B cell (primary cell): ENCODE measurements around the gene ANKRD37.

ENCODE experiments used
- EZH2 ChIP-seq: IDR thresholded peaks from 2 replicates; pipeline ENCODE4 v1.6.1; 2012; ENCODE audit warnings: borderline replicate concordance, low read depth, mild to moderate bottlenecking, moderate library complexity, low read length; ENCODE audit not compliant: insufficient read depth, poor library complexity, severe bottlenecking
- TF ChIP-seq, protein P1 (sequence below): fragments of 200-600 bp; IDR thresholded peaks from one replicate; pipeline ENCODE4 v1.8.0; 2022; ENCODE audit warnings: antibody characterized with exemption, mild to moderate bottlenecking

DNA sequence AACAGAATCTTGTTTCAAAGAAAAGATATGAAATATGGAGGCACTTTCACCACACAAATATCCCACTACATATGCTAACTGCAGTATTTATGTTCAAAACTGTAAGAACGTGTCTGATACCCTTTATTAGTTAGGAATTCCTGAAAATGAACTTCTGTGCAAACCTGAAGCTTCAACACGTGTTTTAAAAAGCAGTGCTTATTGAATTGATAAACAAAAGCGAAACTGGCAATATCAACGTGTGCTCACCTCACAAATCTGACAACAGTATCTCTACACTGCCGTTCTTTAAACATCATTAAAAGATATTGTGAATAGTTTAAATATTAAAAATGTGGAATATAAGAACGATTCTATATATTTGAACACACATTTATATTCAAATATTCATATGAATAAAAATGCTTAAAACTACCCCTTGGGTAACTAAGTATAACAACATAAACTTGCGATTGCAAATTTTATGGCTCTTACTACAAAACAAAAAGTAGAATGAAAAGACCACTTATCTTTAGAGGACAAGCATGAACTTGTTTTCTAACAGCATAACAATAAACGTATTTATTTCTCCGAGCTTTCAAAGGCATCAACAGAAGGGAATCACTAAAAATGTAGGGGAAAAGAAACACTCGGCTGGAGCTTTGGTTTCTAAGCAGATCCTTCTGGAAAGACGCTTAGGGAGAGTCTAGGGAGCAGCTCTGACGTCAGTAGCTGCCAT is 1.2 kb upstream of the ANKRD37 start, which contains the start of gene LRP2BP:
- TF ChIP-seq, protein P1, sequence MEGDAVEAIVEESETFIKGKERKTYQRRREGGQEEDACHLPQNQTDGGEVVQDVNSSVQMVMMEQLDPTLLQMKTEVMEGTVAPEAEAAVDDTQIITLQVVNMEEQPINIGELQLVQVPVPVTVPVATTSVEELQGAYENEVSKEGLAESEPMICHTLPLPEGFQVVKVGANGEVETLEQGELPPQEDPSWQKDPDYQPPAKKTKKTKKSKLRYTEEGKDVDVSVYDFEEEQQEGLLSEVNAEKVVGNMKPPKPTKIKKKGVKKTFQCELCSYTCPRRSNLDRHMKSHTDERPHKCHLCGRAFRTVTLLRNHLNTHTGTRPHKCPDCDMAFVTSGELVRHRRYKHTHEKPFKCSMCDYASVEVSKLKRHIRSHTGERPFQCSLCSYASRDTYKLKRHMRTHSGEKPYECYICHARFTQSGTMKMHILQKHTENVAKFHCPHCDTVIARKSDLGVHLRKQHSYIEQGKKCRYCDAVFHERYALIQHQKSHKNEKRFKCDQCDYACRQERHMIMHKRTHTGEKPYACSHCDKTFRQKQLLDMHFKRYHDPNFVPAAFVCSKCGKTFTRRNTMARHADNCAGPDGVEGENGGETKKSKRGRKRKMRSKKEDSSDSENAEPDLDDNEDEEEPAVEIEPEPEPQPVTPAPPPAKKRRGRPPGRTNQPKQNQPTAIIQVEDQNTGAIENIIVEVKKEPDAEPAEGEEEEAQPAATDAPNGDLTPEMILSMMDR, result no peak
- TF ChIP-seq EZH2, result no peak
